Stimulated activated naive CD8-positive, alpha-beta T cell treated with anti-CD3 and anti-CD28 coated beads, Interleukin-15, Interleukin-2, amounts not matched to agents 100 ng/mL and 50 ng/mL, for 24 hours (primary cell): ENCODE measurements around the gene MMP1.

Experiments used
- H3K27ac Mint-ChIP-seq: one replicate; pipeline ENCODE4 v1.8.0; 2021; ENCODE audit warnings: mild to moderate bottlenecking, mixed read lengths
- H3K27me3 Mint-ChIP-seq: one replicate; pipeline ENCODE4 v1.8.0; 2021; ENCODE audit warnings: mixed read lengths
- H3K36me3 Mint-ChIP-seq: one replicate; pipeline ENCODE4 v1.8.0; 2021; ENCODE audit warnings: low read depth, mixed read lengths
- H3K4me1 Mint-ChIP-seq: one replicate; pipeline ENCODE4 v1.8.0; 2021; ENCODE audit warnings: low read depth, mixed read lengths
- H3K4me3 Mint-ChIP-seq: one replicate; pipeline ENCODE4 v1.8.0; 2021; ENCODE audit warnings: mild to moderate bottlenecking, mixed read lengths
- H3K9me3 Mint-ChIP-seq: one replicate; pipeline ENCODE4 v1.8.0; 2021; ENCODE audit warnings: mixed read lengths

The MMP1 gene

DNA sequence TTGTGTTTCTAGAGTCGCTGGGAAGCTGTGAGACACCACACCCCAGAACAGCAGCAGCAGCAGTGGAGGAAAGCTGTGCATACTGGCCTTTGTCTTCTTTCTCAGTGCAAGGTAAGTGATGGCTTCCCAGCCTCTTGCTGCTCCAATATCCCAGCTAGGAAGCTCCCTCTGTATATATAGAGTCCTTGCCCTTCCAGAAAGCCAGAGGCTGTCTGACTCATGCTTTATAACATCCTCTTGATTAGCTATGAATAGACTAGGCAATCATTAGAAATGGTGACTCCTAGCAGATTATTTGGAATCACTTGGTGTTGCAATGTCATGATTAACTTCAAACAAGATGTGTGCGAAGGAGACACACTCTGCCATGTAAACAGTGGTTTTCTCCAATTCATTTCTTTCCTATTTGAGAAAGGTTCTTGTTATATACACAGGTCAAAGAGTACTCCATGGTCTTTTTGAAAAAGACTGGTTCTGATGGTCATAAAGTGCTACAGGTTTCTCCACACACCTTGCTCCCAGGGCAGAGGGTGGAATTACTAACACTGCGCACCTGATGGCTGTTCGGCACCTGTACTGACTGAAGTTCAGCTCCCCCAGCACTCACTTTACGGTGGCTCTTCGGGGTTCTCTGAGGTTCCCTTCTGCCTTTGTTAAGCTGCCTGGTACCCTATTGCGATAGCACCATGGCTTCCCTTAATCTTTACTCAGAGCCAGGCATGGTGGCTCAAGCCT is at the start of gene MMP1:
Gene MMP1, minus strand, starts transcription at position 149 of the 735 bp plus-strand sequence. Its CDS starts 68 bp downstream, at position 81.
- no peaks in the 10 kb centered on the region for H3K9me3 Mint-ChIP-seq
- H3K4me3 Mint-ChIP-seq, result no peak within 1 kb of the TSS
- peaks cover 4% of the 10 kb centered on the region for H3K27me3 Mint-ChIP-seq
- H3K36me3 Mint-ChIP-seq, result no peaks in the 10 kb centered on the region
- H3K27ac Mint-ChIP-seq, result no peak within 1 kb of the TSS
- peaks cover 4% of the 10 kb centered on the region for H3K4me1 Mint-ChIP-seq

DNA sequence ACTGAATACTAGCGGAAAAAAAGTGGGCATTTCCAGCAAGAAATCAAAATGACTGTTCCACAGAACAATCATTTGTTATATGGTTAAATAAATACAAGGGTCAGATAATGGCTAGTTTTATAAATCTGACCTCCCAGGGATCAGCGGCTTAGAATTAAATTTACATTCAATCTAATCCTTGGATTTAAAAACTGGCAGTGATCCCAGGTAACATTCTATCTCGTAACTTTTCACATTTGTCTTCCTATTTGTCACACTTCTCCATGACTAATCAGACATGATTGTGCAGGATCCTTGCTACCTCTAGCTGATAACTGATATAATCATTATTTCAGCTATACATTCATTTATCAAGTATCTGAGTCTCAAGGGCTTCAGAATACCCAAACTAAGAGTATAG is 48.3 kb upstream of the MMP1 start:
- Mint-ChIP-seq H3K4me1 (no peaks in the 10 kb centered on the region), H3K27me3 (peaks cover 11% of the 10 kb centered on the region), H3K27ac (no peak overlapping the region), H3K36me3 (no peaks in the 10 kb centered on the region), H3K4me3 (no peak overlapping the region), H3K9me3 (no peaks in the 10 kb centered on the region)

DNA sequence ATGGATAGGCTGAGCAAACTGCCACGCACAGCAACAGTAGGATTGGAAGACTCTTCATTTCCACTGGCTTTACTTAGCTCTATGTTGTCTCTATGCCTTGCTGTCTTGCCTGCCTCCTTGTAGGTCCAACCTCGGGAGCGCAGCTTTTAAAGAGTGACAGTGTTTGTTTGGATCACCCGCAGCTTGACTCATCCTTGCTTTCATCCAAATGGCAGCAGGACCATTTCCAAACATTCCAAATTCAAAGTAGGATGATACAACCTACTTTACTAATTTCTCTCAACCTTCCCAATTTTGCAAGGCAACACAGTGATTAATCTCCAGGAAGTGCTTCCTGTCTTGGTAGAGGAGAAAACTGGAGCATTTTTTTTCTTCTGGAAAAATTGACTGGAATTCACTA is 45.5 kb upstream of the MMP1 start, which contains the start of gene MMP3:
Gene MMP3, minus strand, starts transcription at position 121 of the 400 bp plus-strand sequence. Its CDS starts 63 bp downstream, at position 58.
- Mint-ChIP-seq H3K9me3 (no peaks in the 10 kb centered on the region), H3K27me3 (peaks cover 11% of the 10 kb centered on the region), H3K36me3 (no peaks in the 10 kb centered on the region), H3K4me1 (no peaks in the 10 kb centered on the region), H3K4me3 (no peak within 1 kb of the TSS), H3K27ac (no peak within 1 kb of the TSS)

DNA sequence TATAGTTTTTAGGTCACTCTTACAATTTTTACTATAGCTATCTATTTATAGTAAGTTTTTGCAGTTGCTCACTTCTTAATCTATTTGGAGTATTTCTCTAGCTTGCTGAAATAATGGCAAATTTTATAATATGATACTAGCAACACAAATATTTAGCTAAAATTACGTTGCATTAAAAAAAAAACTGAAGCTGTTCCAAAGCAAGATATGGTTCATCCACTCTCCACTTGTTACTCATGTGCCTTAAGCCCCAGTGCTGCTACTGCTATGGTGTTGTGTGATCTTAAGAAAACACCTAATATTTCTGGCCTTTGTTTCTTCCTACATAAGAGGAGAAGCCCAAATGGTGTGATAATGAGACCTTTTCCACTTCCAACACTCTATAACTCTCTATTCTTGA is 45.0 kb upstream of the MMP1 start:
- no peak overlapping the region for H3K27ac Mint-ChIP-seq
- no peaks in the 10 kb centered on the region for H3K9me3 Mint-ChIP-seq
- H3K36me3 Mint-ChIP-seq, result no peaks in the 10 kb centered on the region
- no peak overlapping the region for H3K4me3 Mint-ChIP-seq
- H3K27me3 Mint-ChIP-seq, result peaks cover 11% of the 10 kb centered on the region
- H3K4me1 Mint-ChIP-seq, result no peaks in the 10 kb centered on the region

DNA sequence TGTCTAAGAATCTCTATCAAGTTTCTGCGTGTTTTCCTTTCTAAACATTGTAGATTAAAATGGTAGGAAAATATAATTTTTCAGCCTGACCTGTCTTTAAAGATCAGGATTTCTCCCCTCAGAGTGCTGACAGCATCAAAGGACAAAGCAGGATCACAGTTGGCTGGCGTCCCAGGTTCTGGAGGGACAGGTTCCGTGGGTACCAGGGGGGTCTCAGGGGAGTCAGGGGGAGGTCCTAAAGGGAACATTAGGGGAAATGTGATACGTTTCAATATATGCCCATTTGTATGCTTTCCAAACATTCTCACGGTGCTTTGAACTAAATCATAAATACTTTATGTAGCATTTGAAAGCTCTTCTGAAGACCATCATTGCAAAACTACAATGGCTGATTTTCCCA is 42.1 kb upstream of the MMP1 start:
- Mint-ChIP-seq H3K4me3 (no peak overlapping the region), H3K27ac (no peak overlapping the region), H3K27me3 (peaks cover 8% of the 10 kb centered on the region), H3K9me3 (no peaks in the 10 kb centered on the region), H3K36me3 (no peaks in the 10 kb centered on the region), H3K4me1 (no peaks in the 10 kb centered on the region)

DNA sequence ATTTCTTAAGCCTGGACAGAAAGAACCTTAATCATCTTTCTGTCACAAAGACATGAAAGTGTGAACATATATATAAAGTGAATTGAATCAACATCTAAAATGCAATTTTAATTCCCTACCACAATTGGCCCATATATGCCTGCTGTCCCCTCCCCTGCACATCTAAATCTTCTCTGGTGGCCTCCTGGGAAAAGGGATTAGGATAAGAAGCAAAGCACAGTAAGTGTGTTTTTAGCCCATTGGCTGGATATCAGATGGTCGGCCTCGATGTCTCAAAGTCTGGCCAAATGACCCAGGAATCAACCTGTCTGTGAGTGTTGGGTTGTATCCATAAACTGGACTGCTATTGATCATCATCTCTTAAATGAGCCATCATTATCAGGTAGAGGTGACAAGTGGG is 39.7 kb upstream of the MMP1 start:
- Mint-ChIP-seq H3K4me3 (no peak overlapping the region), H3K27ac (no peak overlapping the region), H3K36me3 (no peaks in the 10 kb centered on the region), H3K27me3 (peaks cover under 1% of the 10 kb centered on the region), H3K9me3 (no peaks in the 10 kb centered on the region), H3K4me1 (no peaks in the 10 kb centered on the region)

DNA sequence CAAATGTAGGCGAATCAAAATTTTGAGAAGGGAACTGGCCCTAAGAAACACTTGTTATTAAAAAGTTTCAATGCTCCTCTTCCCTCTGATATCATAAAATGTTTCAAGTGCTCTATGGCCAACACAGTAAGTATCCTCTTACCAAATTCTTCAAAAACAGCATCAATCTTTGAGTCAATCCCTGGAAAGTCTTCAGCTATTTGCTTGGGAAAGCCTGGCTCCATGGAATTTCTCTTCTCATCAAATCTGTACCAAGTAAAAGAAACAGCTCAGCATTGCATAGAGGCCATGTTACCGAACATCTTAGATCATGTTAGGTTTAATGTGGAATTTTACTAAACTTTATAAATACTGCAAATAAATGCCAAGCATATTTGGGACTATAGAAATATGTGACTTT is 39.2 kb upstream of the MMP1 start:
- H3K36me3 Mint-ChIP-seq, result no peaks in the 10 kb centered on the region
- H3K27me3 Mint-ChIP-seq, result peaks cover 5% of the 10 kb centered on the region
- H3K27ac Mint-ChIP-seq, result no peak overlapping the region
- H3K4me3 Mint-ChIP-seq, result no peak overlapping the region
- no peaks in the 10 kb centered on the region for H3K4me1 Mint-ChIP-seq
- no peaks in the 10 kb centered on the region for H3K9me3 Mint-ChIP-seq

DNA sequence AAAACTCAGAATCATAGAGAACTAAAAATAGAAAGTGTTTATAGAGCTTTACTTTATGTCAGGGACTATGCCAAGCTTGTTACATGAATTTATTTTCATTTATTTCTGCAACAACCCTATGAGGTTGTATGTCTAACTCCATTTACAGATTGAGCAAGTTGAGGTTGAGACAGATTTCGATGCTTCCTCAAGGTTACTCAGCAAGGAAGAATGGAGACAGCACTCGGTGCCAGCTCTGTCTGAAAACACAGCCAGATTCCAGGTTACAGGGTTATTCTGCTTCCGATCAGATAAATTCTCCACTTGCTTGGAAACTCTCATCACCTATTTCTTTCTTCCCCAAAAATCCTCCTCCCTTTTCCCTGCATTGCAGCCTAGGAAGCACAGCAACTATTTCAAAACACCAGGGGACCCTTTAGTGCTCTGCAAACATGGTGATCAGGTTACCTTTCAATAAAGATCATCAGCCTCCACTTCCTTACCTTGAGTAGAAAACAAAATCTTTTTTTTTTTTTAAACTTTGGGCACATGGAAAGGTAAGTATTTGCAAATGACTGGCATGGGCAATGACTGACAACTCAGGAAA is 38.4 kb upstream of the MMP1 start:
- Mint-ChIP-seq H3K27ac (no peak overlapping the region), H3K27me3 (peaks cover 13% of the 10 kb centered on the region), H3K9me3 (no peaks in the 10 kb centered on the region), H3K4me3 (no peak overlapping the region), H3K36me3 (no peaks in the 10 kb centered on the region), H3K4me1 (no peaks in the 10 kb centered on the region)

DNA sequence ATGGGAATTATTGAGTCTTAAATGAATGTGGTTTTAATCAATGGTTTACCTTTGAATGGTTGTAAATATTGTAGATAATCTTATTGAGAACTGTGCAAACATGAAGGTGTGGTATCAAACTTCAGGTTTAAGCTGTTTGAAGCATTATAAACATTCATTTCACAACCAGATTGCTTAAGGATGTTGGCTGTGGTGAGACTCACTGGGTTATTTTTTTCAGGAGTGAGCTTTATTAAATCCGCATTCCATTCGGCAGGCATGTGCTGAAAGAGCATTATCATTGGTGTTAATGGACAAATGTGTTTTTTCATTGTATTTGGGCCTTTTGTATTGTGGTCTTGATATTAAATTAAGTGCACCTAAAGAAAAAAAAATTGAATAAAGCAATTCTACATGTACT is 35.8 kb upstream of the MMP1 start:
- H3K36me3 Mint-ChIP-seq, result no peaks in the 10 kb centered on the region
- peaks cover 30% of the 10 kb centered on the region for H3K27me3 Mint-ChIP-seq
- H3K9me3 Mint-ChIP-seq, result no peaks in the 10 kb centered on the region
- H3K4me1 Mint-ChIP-seq, result no peaks in the 10 kb centered on the region
- H3K27ac Mint-ChIP-seq, result no peak overlapping the region
- H3K4me3 Mint-ChIP-seq, result no peak overlapping the region

DNA sequence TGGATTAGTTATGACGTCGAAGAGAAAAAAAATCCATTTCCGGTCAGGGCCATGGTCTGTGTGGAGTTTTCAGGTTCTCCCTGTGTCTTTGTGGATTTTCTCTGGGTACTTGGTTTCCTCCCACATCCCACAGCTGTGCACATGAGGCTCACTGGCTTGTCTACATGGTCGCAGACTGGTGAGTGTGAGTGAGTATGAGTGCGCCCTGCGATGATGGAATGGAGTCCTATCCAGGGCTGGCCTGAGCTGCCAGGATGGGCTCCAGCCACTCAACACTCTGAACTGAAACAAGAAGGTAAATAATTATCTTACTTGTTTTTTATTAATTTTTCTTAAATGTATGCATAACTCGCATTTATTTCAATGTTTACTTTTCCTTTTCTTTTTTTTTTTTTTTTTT is 34.7 kb upstream of the MMP1 start:
- H3K27ac Mint-ChIP-seq, result no peak overlapping the region
- H3K27me3 Mint-ChIP-seq, result peaks cover 30% of the 10 kb centered on the region
- no peaks in the 10 kb centered on the region for H3K9me3 Mint-ChIP-seq
- no peaks in the 10 kb centered on the region for H3K36me3 Mint-ChIP-seq
- no peak overlapping the region for H3K4me3 Mint-ChIP-seq
- no peaks in the 10 kb centered on the region for H3K4me1 Mint-ChIP-seq

DNA sequence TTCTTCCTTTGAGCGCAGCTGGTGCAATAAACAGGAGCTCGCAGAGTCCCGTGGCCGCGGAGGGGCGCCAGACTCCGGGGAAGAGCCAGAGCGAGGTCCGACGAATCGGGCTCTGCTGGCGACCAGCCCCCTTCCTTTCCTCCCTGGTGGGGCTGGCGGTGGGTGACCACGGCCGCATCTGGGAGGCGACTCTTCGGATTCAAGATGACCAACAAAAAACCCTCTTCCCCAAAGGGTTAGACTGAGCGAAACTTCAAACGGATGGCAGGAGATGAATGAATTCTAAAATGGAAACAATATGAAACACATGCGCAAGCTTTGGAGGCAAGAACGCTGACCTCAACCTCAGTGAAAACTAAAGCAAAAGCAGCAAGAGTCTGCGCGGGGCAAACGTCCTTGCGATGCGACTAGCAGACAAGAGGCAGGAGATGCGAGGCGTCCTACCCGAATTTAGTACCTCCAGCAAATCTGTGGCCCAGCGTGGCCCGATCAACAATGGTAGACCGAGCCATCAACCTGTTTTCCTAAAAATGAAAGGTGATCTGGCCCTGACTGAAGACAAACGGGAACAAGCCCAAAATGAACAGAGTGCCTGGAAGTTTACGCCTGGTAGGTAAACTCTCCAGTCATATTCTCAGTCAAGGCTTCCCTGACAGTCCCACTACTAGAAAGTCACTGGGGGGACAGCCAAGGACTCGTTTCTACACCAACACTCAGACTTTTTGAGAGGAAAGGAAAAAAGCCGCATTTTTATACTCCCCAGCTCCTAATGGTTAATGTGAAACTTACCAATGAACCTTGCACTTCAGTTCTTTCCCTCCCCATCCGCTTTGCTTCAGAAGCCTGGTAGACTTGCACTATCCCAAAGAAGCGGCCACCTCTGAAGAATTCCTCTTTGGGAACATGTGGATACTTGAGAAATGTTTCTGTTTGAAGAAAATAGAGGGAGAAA is 33.8 kb upstream of the MMP1 start:
- peaks cover 35% of the 10 kb centered on the region for H3K27me3 Mint-ChIP-seq
- H3K4me1 Mint-ChIP-seq, result no peaks in the 10 kb centered on the region
- H3K9me3 Mint-ChIP-seq, result no peaks in the 10 kb centered on the region
- no peaks in the 10 kb centered on the region for H3K36me3 Mint-ChIP-seq
- no peak overlapping the region for H3K27ac Mint-ChIP-seq
- H3K4me3 Mint-ChIP-seq, result no peak overlapping the region

DNA sequence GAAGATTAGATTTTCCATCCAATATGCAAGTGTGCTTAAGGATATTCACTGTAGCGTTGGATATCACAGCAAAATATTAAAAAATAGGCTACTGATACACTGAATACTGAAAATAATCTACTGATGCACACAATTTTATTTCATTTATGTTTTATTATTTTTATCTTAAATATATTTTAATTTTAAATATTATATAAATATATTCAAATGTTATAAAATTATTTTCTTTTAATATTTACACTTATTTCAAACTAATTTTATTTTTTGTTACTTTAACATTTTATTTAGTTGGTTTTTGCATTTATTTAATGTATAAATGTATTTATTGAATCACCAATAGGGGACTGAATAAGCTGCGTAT is 33.1 kb upstream of the MMP1 start:
- Mint-ChIP-seq H3K9me3 (no peaks in the 10 kb centered on the region), H3K27me3 (peaks cover 35% of the 10 kb centered on the region), H3K27ac (no peak overlapping the region), H3K4me3 (no peak overlapping the region), H3K4me1 (no peaks in the 10 kb centered on the region), H3K36me3 (no peaks in the 10 kb centered on the region)

DNA sequence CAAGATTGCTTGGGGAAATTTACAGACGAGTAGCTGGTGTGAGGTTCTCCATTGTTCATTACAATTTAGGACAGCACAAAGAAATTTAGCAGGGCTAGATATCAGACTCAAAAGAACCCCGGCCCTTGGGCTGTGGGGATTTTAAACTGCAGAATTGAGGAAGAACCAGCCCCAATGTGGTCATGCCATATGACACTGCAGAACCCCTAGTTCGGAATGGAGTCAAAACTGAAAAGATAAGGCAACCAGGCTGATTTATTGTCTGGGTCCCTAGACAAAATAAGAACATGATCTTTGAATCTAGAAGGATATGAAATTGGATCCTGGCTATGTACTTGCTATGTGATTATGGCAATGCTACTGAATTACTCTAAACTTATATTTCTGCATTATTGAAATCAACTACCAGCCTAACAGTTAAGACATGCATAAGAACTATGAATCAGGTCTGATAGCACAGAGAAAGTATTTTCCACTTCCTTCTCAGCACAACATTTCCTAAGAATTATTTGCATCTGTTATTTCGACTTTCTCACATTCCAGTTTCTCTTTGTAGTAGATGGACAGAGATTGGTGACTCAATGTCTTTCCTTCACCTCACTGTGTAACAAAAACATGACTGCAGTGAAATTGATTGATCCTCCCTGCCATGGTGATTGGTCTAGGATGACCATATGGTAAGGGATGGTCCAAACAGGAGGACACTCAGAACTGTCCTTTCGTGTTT is 32.2 kb upstream of the MMP1 start:
- H3K4me1 Mint-ChIP-seq, result no peaks in the 10 kb centered on the region
- H3K4me3 Mint-ChIP-seq, result no peak overlapping the region
- H3K9me3 Mint-ChIP-seq, result no peaks in the 10 kb centered on the region
- H3K27me3 Mint-ChIP-seq, result peaks cover 35% of the 10 kb centered on the region
- no peaks in the 10 kb centered on the region for H3K36me3 Mint-ChIP-seq
- no peak overlapping the region for H3K27ac Mint-ChIP-seq

DNA sequence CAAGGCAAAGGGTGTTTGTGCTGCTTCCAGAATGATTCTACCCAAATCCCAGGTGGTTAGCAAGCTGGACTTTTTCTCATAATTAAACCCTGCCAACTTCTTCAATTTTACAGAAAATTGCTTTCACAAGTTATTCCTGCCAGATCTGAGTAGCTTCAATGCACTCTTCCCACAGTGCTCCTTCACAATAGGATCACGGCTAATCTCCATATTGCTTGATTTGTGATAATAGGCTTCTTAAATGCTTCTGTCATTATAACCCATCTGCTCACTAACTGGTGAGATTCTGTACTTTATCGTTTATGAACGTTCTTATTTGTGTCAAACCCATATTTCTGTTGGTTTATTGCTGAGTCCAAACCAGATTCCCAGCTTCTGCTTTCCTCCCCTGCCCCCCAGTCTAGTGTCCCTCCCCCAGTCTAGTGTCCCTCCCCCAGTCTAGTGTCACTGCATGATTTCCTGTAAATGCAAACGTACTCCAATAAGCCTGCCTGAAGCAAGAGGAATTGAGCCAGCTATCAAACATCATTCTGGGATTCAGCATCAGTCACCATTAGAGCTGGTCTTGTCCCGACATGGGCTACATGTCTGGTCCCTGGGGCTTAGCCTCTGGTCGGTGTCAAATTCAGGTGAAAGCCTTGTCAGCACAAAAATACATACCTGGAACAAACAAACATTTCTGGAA is 31.5 kb upstream of the MMP1 start:
- H3K9me3 Mint-ChIP-seq, result no peaks in the 10 kb centered on the region
- H3K4me3 Mint-ChIP-seq, result no peak overlapping the region
- no peak overlapping the region for H3K27ac Mint-ChIP-seq
- no peaks in the 10 kb centered on the region for H3K36me3 Mint-ChIP-seq
- H3K4me1 Mint-ChIP-seq, result no peaks in the 10 kb centered on the region
- H3K27me3 Mint-ChIP-seq, result peaks cover 38% of the 10 kb centered on the region
